Cardiac septum (tissue), 1 donor: Measurements from ENCODE around the gene LRIT1. TPM values are rescaled to one million over a fixed set of nuclear protein-coding genes. Genes with fewer than 3 reads are reported as not detected.

Experiments
- DNase-seq: peaks from one replicate; pipeline ENCODE4 v3.0.0-alpha.2; 2020; ENCODE audit warnings: low spot score
- intact Hi-C: fragments of 100-400 bp; cut with DNase I; formaldehyde crosslinking; loops from one replicate; pipeline ENCODE4 v1.14.0; 2022
- total RNA-seq: library from RNA; stranded (reverse); fragmentation: NEBNext Ultra II Directional; extraction: Animal tissue kit (Norgen Biotek cat#: 25700); gene quantifications from one replicate; pipeline ENCODE4 v1.2.1, GENCODE V29; 2021
- donor health status: DM: no; HTN: no; CAD: no.

The LRIT1 gene
- total RNA-seq, 1 donor from 2014 or later, result not detected

GRCh38 chr10:84221916-84222315 is 19.4 kb downstream of the LRIT1 start:
- intact Hi-C loops, result no loop called here
- DNase-seq, result peak; percentile 10

- DNase-seq, result peak; percentile 44
- intact Hi-C loops, result no loop called here
These were observed 23.6 kb downstream of the LRIT1 start for GRCh38 chr10:84217746-84218145.

- peak; percentile 74 for DNase-seq
- intact Hi-C loops, result no loop called here
These were observed 24.5 kb downstream of the LRIT1 start for GRCh38 chr10:84216834-84217233.

GRCh38 chr10:84214612-84215235 is 26.6 kb downstream of the LRIT1 start:
- DNase-seq, result peak; percentile 64
- intact Hi-C loops, result no loop called here

- DNase-seq, result peak; percentile 63
- intact Hi-C loops, result no loop called here
These were observed 27.2 kb downstream of the LRIT1 start for GRCh38 chr10:84214046-84214572.

GRCh38 chr10:84213076-84213475 is 28.3 kb downstream of the LRIT1 start:
- intact Hi-C loops, result no loop called here
- peak; percentile 63 for DNase-seq

GRCh38 chr10:84212014-84212413 is 29.3 kb downstream of the LRIT1 start:
- peak; percentile 53 for DNase-seq
- intact Hi-C loops, result no loop called here

GRCh38 chr10:84211566-84211965 is 29.8 kb downstream of the LRIT1 start:
- intact Hi-C loops, result no loop called here
- peak; percentile 14 for DNase-seq

GRCh38 chr10:84208023-84208422 is 33.3 kb downstream of the LRIT1 start:
- peak; percentile 60 for DNase-seq
- intact Hi-C loops, result no loop called here

- peak; percentile 41 for DNase-seq
- intact Hi-C loops, result no loop called here
These were observed 35.4 kb downstream of the LRIT1 start for GRCh38 chr10:84205853-84206525.

- intact Hi-C loops, result no loop called here
- peak; percentile 76 for DNase-seq
These were observed 36.1 kb downstream of the LRIT1 start for GRCh38 chr10:84205049-84205852.

GRCh38 chr10:84204610-84205009 is 36.7 kb downstream of the LRIT1 start:
- intact Hi-C loops, result no loop called here

GRCh38 chr10:84204122-84204521 is 37.2 kb downstream of the LRIT1 start:
- intact Hi-C loops, result no loop called here
- no peak for DNase-seq

More at GRCh38 chr10:84204610-84205009, 36.7 kb downstream of the LRIT1 start:
- no peak for DNase-seq

- intact Hi-C loops, result no loop called here
- DNase-seq, result no peak
These were observed 39.0 kb downstream of the LRIT1 start for GRCh38 chr10:84202349-84202748.

GRCh38 chr10:84201682-84202081 is 39.7 kb downstream of the LRIT1 start:
- no peak for DNase-seq
- intact Hi-C loops, result no loop called here

- intact Hi-C loops, result no loop called here
- no peak for DNase-seq
These were observed 40.1 kb downstream of the LRIT1 start for GRCh38 chr10:84201244-84201606.

GRCh38 chr10:84200537-84201243 is 40.7 kb downstream of the LRIT1 start:
- intact Hi-C loops, result no loop called here
- no peak for DNase-seq

- intact Hi-C loops, result loop anchor here (5.0 kb wide), 1 partner anchor 51 kb away; no protein-coding TSS in a partner anchor
- DNase-seq, result no peak
These were observed 43.0 kb downstream of the LRIT1 start for GRCh38 chr10:84198206-84198915.

- no peak for DNase-seq
- intact Hi-C loops, result loop anchor here (5.0 kb wide), 1 partner anchor 50 kb away; no protein-coding TSS in a partner anchor
These were observed 43.7 kb downstream of the LRIT1 start for GRCh38 chr10:84197643-84198042.
